Daoy (cell line): ENCODE data around the gene TMEM14C. TPM values are rescaled to one million over a fixed set of nuclear protein-coding genes. Genes with fewer than 3 reads are reported as not detected.
A peak's percentile ranks its signal among the peaks of the same experiment; 100 is the strongest.

Source experiments
- DNase-seq: peaks from one replicate; pipeline ENCODE4 v3.0.0-alpha.2; 2015; ENCODE audit warnings: low read depth
- total RNA-seq: library from RNA; depleted of rRNA; stranded (reverse); fragments of >200 nt; shearing (Covaris generic); gene quantifications from 2 replicates; pipeline ENCODE4 v1.2.3, GENCODE V29; 2014; rRNA removed

Gene TMEM14C
- 185 and 186 TPM in 2 replicates for total RNA-seq

- DNase-seq: peak; percentile 100
These were observed at the start of gene TMEM14C for GRCh38 chr6:10722820-10723566. TSS of gene TMEM14C (plus strand) at chr6:10723070. CDS start at chr6:10724614, 1,544 bp downstream.

- DNase-seq: no peak
These were observed 46.5 kb upstream of the TMEM14C start for GRCh38 chr6:10676403-10676802.

DNA sequence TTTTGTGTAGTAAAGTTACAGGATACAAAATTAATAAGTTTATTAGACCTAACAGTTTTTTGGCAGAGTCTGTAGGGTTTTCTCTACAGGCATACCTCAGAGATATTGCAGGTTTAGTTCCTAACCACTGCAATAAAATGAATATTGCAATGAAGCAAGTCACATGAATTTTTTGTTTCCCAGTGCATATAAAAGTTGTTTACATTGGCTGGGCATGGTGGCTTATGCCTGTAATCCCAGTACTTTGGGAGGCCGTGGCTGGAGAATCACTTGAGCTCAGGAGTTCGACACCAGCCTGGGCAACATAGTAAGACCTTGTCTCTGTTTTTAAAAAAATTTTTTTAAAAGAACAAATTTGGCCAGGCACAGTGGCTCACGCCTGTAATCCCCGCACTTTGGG lies 44.4 kb upstream of the TMEM14C start:
- no peak for DNase-seq

- no peak for DNase-seq
These were observed 41.1 kb upstream of the TMEM14C start for GRCh38 chr6:10681795-10682194.

GRCh38 chr6:10682355-10682988 lies 40.4 kb upstream of the TMEM14C start:
- no peak for DNase-seq

- DNase-seq: no peak
These were observed 38.3 kb upstream of the TMEM14C start for GRCh38 chr6:10684618-10685017.

GRCh38 chr6:10685092-10685915 lies 37.6 kb upstream of the TMEM14C start:
- DNase-seq: no peak

- DNase-seq: no peak
These were observed 36.0 kb upstream of the TMEM14C start for GRCh38 chr6:10686901-10687300.

- DNase-seq: no peak
These were observed 35.3 kb upstream of the TMEM14C start for GRCh38 chr6:10687582-10687981.

DNA sequence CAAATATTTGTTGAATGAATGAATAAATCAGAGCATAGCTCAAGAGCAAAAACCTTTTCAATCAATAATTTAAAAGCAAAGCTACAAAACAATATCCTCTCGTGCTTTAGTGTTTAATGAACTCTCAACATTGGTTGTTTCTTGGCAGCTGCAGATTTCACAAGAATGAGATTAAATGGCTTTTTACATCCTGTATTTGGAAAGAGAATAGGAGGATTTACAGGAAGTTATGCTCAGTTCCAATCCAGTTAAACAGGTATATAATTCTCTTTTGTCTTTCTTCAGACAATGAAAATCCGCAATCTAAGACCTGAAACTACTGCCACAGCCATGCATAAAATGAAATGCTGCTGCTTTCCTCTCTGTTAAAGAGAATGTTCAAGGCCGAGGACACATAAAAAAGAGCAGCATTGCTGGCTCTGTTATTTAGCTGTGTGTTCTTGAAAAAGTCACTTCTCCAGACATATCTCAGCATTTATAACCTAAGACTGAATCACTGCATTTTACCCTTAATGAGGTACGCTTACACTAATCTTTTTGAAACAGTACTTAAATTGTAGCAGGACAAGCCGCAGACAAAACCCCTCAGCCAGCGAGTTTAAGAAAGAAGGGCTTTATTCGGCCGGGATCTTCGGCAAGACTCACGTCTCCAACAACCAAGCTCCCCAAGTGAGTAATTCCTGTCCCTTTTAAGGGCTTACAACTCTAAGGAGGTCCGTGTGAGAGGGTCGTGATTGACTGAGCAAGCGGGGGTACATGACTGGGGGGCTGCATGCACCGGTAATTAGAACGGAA lies 32.0 kb upstream of the TMEM14C start:
- no peak for DNase-seq

DNA sequence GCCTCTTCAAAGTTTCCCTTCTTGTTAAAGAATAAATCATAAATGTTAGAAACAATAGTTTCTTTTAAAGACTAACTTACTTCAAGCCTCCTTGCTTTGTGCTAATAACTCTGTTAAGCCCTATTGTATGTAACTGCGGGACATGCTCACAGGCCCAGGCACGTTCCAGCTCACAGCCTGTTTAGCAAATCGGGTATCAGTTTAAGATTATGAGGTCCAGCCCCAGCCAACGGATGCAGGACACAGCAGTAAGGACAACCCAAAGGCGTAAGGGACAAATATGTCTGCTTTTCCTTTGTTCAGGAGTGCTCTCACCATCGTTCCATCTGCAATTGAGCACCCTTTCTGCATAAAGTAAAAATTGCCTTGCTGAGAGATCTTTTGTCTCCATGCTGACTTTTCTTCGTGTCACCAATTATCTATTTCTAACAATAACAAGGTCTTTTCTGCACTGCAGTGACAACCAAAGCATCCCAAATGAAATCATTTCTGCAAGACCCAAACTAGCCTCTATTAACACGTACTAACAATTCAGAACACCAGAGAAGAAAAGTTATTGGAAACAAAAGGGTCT lies 29.8 kb upstream of the TMEM14C start:
- DNase-seq: no peak

DNA sequence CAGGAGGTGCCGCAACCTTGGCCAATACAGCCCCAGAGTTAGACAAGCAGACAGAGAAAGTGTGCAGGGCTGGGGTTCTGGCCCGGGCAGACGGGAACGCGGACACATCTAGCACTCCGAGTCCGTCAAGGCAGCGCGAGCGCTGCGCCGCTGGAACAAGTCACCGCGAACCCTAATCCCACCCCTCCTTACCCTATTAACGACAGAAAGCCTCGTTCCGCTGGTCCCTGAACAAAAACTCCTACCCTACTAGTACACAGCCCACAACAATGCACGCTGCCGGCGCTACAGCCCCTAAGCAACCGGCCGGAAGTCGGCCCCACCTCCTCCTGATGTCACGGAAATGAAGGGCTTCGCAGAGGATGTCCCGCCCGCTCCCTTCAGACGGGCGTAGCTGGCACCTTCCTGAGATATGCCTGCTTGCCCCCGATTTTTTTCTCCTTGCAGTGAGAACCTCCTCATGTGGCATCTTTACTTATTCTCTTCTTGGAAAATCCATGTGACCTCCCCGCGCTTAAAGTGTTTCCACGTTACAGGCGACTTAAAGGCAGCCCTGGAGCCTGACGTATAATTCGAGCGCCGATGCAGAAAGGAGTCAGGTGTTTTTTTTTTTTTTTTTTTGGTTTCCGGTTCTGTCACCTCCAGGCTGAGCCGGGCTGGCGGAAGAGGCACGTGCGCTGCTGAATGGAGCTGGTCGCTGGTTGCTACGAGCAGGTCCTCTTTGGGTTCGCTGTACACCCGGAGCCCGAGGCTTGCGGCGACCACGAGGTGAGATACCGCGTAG lies 28.4 kb upstream of the TMEM14C start, which contains the start of the genes C6orf52 and PAK1IP1:
C6orf52 (minus strand) TSS at position 315 of the 784 bp plus-strand sequence. CDS start 7,066 bp downstream, outside the sequence.
PAK1IP1 (plus strand) TSS at position 671 of the 784 bp plus-strand sequence; CDS start at position 685, 14 bp downstream.
- peak; percentile 96 for DNase-seq

DNA sequence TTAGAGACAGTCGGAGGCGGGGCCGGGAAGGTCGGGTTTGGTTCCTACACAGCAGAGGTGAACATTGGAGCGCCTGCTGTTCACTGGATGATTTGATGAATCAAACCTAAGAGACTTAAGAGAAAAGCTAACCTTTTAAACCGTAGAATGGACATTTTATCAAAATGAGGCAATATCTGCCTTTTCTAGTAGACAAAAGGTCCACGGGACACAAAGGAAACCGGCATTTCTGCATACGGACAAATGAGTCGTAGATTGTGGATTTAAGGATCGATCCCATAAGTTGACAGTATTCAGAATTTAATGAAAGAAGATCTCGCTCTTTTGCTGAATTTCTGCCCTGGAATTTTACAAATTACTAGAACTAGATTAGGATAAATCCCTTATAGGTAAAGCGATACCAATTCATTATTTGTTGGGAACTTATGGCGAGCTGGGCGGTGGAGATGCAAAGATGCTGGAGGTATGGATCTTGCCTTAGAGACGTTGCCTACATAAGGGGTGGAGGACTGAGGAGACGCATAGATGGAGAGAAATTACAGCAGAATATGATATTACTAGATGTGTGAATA lies 27.7 kb upstream of the TMEM14C start:
- DNase-seq: no peak

- no peak for DNase-seq
These were observed 26.2 kb upstream of the TMEM14C start for GRCh38 chr6:10696655-10697054.

- no peak for DNase-seq
These were observed 8.9 kb upstream of the TMEM14C start for GRCh38 chr6:10713962-10714361.

DNA sequence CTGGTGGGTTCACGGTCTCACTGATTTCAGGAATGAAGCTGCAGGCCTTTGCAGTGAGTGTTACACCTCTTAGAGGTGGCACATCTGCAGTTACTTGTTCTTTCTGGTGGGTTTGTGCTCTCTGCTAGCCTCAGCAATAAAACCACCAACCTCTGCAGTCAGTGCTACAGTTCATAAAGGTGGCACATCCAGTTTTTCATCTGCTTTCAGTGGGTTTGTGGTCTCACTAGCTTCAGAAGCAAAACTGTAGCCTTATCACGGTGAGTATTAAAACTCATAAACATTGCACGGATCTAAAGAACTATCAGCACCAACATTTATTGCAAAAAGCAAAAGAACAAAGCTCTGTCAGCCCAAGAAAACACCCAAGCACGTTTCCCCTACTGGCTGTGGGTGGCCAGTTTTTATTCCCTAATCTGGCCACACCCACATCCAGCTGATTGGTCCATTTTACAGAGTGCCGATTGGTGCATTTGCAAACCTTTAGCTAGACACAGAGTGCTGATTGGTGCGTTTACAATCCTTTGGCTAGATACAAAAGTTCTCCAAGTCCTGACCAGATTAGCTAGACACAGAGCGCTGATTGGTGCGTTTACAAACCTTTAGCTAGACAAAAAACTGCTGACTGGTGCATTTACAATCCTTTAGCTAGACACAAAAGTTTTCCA lies 3.4 kb upstream of the TMEM14C start:
- DNase-seq: no peak

GRCh38 chr6:10719964-10720264 lies 3.0 kb upstream of the TMEM14C start:
- DNase-seq: no peak

GRCh38 chr6:10720265-10720959 lies 2.5 kb upstream of the TMEM14C start:
- no peak for DNase-seq
